SH-SY5Y (cell line): ENCODE data around the gene HTT.

ENCODE experiments used
- GATA2 ChIP-seq: IDR thresholded peaks from 2 replicates; pipeline ENCODE4 v1.6.1; 2011; ENCODE audit warnings: mild to moderate bottlenecking, low read depth, low read length
- GATA3 ChIP-seq: IDR thresholded peaks from 2 replicates; pipeline ENCODE4 v1.6.1; 2011; ENCODE audit warnings: low read depth, mild to moderate bottlenecking, low read length, moderate library complexity

GRCh38 chr4:3107691-3108121, 33.2 kb downstream of the HTT start:
- TF ChIP-seq GATA2 (no peak), GATA3 (no peak)
